Muscle of back (tissue), 11 donors: ENCODE measurements around the gene GNB1. TPM values are rescaled to one million over a fixed set of nuclear protein-coding genes. Genes with fewer than 3 reads are reported as not detected.
A peak's percentile ranks its signal among the peaks of the same experiment; 100 is the strongest.
"Not testable (repeated sequence)": the region's sequence is repeated elsewhere in the genome, so short reads cannot be mapped to it uniquely, and the experiment has no call there.

Experiments
- DNase-seq, 3 donors: peaks; one replicate each; pipeline versions ENCODE4 v3.0.0 to v3.0.0-alpha.2; 2013
- polyA plus RNA-seq, 10 donors: library from polyadenylated mRNA; unstranded; fragments of 120-200 nt; gene quantifications; one replicate each; pipeline ENCODE4 v1.2.1, GENCODE V29; 2013; ENCODE audit not compliant: insufficient read length in 10 of 10

GNB1 gene
- polyA plus RNA-seq, 10 donors, result 161 to 221 (median 178) TPM

- not testable (repeated sequence) for DNase-seq
Measured at GRCh38 chr1:1746566-1746909, 144.3 kb downstream of the GNB1 start.

DNA sequence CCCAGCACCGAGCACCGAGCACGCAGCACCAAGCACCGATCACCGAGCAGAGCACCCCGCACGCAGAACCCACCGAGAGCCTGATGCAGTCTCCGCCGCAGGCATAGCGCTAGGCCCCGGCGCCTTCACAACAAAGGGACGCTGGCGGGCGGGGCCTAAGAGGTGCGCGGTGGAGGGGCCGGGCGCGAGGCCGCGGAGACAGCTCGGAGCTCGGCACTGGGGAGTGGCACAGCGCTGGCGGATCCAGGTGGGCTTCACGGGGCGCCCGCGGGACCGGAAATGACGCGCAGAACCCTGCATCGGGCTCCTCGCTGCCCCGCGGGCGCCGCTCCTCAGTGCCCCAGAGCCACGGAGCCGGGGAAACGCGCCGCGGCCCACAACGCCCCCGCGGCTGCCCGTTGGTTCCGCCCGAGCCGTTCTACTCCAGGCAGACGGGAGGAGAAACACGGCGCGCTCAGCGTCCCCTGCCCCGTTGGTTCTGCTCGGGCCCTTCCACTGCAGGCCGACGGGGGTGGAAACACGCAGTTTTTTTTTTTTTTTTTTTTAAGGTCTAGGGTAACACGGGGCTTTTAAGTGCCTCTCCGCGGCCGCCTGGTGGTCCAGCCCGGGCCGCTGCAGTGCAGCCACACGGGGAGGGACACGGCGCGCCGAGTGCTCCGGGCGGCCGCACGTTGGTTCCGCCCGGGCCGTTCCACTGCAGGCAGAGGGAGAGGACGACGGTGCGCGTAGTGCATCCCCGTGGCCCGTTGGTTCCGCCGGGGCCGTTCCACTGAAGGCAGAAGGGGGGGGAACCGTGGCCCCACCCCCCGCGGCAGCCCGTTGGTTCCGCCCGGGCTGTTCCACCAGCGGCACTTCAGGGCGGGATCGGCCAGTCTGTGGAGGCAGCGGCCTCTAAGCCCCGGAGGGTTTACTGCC lies 145.0 kb downstream of the GNB1 start:
- DNase-seq, result peak; percentile 53 to 82 (median 68)

- not testable (repeated sequence) for DNase-seq
Measured at GRCh38 chr1:1742529-1742928, 148.4 kb downstream of the GNB1 start.

DNA sequence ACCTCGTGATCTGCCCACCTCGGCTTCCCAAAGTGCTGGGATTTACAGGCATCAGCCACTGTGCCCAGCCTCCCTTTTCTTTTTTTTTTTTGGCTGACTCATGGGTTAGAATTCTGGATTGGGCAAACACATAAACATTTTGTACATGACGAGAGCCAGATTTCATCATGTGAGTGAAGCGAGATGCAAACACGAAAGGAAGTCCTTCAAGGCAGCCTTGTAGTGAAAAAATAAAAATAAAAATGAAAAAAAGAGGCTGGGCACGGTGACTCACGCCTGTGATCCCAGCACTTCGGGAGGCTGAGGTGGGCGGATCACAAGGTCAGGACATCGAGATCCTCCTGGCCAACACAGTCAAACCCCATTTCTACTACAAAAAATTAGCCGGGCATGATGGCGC lies 149.9 kb downstream of the GNB1 start:
- DNase-seq, result peak in 1 of 3 donors; percentile 39

DNA sequence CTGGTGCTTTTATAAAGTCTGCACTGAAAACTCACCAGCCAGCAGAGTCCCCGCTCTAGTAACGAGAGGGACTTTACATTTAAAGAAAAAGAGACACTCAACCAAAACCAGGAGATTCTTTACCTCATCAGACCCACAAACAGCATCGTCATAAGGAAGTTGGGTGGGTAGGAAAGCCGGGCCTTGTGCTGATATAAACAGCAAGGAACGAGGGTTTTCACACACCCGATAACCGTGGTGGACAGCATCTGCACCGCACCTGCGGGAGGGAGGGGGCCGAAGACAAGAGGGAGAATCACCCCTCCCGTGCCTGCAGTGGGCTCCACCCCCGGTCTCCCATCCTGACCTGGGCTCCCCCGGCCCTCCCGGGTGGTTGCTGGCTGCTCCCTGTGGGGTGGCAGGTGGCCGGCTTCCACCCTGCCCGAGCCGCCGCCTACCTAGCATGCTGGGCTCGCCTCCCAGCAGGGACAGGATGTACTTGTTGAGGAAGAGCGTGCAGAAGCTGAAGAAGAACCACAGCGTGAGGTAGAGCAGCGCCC lies 152.0 kb downstream of the GNB1 start:
- not testable (repeated sequence) for DNase-seq

GRCh38 chr1:1737675-1738590 lies 153.0 kb downstream of the GNB1 start:
- not testable (repeated sequence) for DNase-seq

Other genes starting within 250 kb of the GNB1 start
- gene CDK11B, start 232.1 kb downstream of the GNB1 start, polyA plus RNA-seq, result 10 to 100 TPM; 31.1 to 35.7 (median 33.1) TPM
- gene SLC35E2B, start 198.3 kb downstream of the GNB1 start, polyA plus RNA-seq, result 10 to 100 TPM; 29.1 to 61.6 (median 45.5) TPM
- 10 to 100 TPM; 16.7 to 31.9 (median 21.2) TPM for gene CDK11A, start 166.7 kb downstream of the GNB1 start, polyA plus RNA-seq
- 10 to 100 TPM; 25.1 to 40.0 (median 30.4) TPM for gene NADK, start 112.6 kb downstream of the GNB1 start, polyA plus RNA-seq
- gene CALML6, start 24.2 kb upstream of the GNB1 start, polyA plus RNA-seq, result 100 to 1,000 TPM; 107 to 289 (median 184) TPM
- 10 to 100 TPM; 28.9 to 90.1 (median 70.3) TPM for gene TMEM52, start 28.2 kb upstream of the GNB1 start, polyA plus RNA-seq
- gene CFAP74, start 112.7 kb upstream of the GNB1 start, polyA plus RNA-seq, result under 1 TPM in 9 of 10 donors, not detected in 1; 0.05 to 0.36 (median 0.15) TPM
- gene GABRD, start 128.3 kb upstream of the GNB1 start, polyA plus RNA-seq, result 1 to 10 TPM in 4 of 10 donors, under 1 TPM in 6; 0.41 to 2.1 (median 0.93) TPM
- gene PRKCZ, start 159.3 kb upstream of the GNB1 start, polyA plus RNA-seq, result 1 to 10 TPM; 3.7 to 9.1 (median 6.5) TPM